ENCODE results near the gene GIPC3.

Gene GIPC3

DNA sequence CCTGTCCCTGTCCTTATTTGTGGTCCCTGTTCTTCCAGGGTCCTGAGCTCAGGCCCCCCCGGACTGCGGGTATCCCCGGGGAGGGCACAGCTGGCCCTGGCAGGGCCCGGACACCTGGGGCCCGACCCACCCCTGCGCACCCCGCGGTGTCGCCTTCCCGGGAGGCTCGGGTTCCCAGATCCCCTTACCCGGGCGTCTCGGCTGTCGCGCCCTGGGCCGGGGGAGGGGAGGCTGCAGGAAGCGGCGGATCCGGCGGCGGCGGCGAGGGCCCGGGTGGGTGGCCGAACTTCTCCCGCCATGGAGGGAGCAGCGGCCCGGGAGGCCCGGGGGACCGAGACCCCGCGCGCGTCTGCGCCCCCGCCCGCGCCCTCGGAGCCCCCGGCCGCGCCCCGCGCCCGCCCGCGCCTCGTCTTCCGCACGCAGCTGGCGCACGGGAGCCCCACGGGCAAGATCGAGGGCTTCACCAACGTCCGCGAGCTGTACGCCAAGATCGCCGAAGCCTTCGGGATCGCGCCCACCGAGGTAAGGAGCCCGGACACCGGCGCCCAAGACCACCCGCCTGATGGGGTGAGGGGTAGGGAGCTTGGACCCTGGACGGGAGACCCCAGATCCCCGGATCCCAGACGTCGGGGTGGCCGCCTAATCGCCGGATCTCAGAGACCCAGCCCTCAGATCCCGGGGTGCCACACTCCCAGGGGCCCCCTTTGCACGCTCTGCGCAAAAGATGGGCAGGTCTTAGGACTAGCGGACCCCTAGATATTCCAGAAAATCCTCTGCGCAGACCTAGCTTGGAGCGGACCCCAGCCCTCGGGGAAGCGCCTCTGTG is at the start of gene GIPC3:
Gene GIPC3, plus strand, starts transcription at position 178 of the 826 bp plus-strand sequence. Its CDS starts 120 bp downstream, at position 298.
- no peak for DNase-seq (ENCODE audit: low read depth)

DNA sequence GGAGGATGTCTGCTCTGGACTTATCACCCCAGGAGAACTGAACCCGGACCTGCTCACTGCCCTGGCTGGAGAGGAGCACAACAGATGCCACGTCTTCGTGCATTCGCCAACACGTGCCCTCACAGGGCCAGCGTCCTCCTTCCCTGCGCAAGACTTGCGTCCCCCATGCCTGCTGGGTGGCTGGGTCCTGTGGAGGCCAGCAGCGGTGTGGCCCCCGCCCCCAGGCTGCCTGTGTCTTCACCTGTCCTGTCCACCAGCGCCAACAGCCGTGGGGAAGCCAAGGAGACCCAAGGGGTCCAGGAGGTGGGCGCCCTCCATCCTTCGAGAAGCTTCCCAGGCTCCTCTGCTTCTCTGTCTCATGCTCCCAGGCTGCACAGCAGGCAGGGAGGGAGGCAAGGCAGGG is 49.7 kb upstream of the GIPC3 start:
- DNase-seq (ENCODE audit: low read depth): no peak

DNA sequence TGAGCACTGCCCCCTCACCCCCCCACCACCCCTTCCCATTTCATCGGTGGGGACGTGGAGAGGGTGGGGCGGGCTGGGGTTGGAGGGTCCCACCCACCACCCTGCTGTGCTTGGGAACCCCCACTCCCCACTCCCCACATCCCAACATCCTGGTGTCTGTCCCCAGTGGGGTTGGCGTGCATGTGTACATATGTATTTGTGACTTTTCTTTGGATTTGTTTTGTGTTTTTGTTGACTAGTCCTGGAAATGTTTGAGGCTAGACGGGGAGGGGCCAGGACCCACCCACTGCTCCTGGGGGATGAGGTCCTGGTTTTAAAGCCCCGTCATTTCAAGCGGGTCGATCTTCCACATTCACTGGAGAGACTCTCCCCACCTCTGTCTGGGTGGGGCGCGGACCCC is 49.3 kb upstream of the GIPC3 start:
- DNase-seq (ENCODE audit: low read depth): no peak

GRCh38 chr19:3536429-3537100 is 48.7 kb upstream of the GIPC3 start:
- no peak for DNase-seq (ENCODE audit: low read depth)

GRCh38 chr19:3537101-3537437 is 48.2 kb upstream of the GIPC3 start:
- no peak for DNase-seq (ENCODE audit: low read depth)

GRCh38 chr19:3537438-3538240 is 47.6 kb upstream of the GIPC3 start:
- DNase-seq (ENCODE audit: low read depth): no peak

GRCh38 chr19:3538258-3538929 is 46.9 kb upstream of the GIPC3 start:
- no peak for DNase-seq (ENCODE audit: low read depth)

DNA sequence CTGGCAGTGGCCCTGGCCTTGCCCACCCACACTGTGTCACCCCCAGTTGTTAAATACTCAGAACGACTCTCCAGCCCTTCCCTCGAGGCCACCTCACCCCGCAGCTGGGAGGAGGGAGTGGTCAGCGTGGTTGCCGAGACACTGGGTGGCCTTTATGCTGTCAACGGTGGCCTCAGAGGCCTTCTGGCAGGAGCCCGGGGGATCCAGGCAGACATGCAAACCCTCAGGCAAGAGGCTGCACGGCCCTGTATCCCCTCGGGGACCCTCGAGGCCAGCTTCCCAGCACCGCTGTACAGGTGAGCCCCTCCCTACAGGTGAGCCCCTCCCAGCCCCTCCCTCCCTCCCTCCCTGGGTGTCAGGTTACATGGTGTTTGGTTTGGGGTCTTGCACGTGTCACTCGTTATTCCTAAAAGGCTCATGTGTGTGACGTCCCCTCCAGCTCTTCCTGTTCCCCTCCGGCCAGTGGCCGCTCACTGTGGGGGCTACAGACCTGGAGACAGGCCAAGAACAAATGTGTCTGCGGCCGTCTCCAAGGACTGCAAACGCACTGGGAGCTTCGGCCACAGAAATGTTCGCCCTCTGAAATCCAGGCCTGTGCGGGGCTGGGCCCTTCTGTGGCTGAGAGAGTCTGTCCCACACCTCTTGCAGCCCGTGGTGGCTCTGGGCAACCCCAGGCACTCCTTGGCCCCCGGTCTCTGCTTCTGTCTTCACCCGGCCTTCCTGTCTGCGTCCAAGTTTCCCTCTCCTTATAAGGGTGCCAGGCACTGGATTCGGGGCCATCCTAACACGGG is 46.1 kb upstream of the GIPC3 start, which contains the start of gene TEKTIP1:
Gene TEKTIP1, plus strand, starts transcription at position 210 of the 791 bp plus-strand sequence. Its CDS starts 4 bp downstream, at position 214.
- no peak for DNase-seq (ENCODE audit: low read depth)

DNA sequence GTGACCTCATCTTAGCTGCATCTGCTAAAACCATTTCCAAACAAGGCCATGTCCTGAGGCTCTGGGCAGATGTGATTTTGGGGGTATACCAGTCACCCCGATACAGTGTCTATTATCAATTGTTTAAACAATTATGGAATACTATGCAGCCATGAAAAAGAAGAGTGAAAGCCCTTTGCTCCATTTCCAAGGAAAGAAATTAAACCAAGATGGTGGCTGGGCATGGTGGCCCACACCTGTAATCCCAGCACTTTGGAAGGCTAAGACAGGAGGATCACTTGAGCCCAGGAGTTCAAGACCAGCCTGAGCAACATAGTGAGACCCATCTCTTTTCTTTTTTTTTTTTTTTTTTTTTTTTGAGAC is 45.5 kb upstream of the GIPC3 start:
- DNase-seq (ENCODE audit: low read depth): no peak

DNA sequence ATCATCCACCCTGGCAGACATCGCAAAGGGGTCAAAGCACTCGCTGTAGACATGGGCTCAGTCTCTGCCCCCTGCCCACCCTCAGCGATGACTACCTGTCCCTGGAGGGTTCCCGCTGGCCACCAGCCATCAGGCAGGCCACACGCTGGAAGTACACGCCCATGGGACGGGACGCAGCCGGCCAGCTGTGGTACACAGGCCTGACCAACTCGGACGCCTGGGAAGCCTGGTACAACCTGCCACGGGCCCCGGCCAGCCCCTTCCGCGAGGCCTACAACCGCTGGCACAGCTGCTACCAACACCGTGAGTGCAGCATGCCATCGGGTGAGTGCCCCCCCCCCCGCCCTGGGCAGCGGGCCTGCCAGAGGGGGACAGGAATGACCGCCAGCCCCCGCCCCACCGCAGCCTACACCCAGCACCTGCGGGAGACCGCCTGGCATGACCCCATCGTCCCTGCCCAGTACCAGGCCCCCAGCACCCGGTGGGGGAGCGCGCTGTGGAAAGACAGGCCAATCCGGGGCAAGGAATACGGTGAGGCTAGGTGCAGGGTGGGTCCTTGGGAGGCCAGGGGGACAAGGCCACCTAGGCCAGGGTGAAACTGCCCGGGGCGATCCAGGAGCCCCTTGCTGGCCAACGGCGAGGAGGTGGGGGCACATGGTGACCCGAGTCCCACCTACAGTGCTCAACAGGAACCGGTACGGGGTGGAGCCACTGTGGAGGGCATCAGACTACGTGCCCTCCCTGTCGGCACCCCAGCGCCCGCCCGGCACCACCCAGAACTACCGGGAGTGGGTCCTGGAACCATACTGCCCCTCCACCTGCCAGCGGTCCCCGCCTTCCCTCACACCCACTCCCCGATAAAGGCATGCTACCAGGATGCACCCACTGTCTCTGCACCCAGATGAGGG is 41.9 kb upstream of the GIPC3 start:
- DNase-seq (ENCODE audit: low read depth): no peak

DNA sequence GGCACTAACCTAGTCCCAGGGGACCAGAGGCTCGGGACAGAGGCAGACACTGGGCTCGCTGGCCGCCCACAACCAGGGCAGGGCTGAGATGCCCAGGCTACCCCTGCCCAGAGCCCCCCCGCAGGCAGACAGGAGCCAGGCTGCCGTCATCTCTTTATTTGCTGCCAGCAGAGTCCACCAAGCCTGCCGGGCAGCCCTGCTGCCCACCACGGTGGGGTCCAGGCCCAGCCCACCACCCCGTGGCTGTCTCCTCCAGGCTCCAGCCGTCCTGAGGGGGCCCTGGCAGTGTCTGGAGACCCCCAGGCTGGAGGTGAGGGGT is 41.3 kb upstream of the GIPC3 start:
- no peak for DNase-seq (ENCODE audit: low read depth)

- DNase-seq (ENCODE audit: low read depth): peak; percentile 76
Measured at GRCh38 chr19:3544742-3545668, 40.3 kb upstream of the GIPC3 start.

DNA sequence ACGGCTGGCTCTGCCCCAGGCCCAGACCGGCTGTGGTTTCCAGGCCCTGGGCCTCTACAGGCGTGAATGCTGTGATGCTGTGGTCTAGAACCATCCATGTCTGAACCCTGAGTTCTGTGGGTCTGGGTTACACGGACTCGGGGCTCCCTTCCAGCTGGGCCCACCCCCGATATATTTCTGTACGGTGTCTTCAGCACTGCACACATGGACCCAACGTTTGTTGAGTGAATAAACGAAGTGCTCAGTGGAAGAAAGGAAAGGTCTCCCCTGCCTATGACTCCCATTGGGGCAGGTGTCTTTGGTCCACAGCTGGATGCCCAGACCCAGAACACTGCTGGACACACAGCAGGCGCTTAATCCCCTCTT is 39.6 kb upstream of the GIPC3 start:
- DNase-seq (ENCODE audit: low read depth): no peak

DNA sequence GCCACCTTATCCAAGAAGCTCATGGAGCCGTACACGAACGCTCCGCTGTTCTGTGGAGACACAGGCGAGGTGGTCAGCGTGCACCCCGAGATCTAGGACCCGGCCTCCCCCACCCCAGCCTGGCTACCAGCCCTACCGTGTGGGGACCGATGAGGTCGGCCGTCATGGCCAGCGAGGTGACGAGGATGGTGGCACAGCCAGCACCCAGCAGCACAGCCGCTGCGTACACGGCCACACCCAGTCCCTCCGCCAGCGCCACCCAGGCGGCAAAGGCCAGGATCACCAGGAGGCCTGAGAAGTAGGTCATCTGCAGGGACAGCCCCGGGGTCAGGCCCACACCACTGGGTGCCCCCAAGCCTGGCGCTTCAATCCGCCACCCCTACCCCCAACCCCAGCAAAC is 39.2 kb upstream of the GIPC3 start:
- no peak for DNase-seq (ENCODE audit: low read depth)

GRCh38 chr19:3547301-3547731 is 38.0 kb upstream of the GIPC3 start:
- peak; percentile 22 for DNase-seq (ENCODE audit: low read depth)

DNA sequence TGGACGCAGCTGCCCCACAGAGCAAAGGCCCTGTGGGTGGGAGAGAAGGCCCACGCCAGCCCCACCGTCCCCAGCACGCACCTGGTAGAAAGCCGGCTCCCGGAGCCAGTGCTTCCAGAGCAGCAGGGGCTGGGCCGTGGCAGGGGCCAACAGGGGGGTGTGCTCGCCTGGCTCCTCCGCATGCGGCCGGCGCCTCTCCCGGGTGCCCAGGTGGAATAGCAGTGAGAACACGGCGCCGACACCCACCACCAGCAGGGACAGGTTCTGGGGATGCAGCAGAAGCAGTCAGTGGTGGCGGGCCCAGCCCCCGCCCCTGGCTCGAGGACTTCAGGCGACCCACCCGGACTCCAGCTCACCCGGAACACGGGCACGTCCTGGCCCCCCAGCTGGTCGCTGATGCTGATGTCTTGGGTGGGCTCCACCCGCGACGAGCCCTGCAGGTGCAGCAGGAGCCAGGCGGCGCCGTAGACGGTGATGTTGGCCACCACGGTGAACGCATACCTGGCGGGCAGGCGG is 37.5 kb upstream of the GIPC3 start:
- DNase-seq (ENCODE audit: low read depth): no peak

DNA sequence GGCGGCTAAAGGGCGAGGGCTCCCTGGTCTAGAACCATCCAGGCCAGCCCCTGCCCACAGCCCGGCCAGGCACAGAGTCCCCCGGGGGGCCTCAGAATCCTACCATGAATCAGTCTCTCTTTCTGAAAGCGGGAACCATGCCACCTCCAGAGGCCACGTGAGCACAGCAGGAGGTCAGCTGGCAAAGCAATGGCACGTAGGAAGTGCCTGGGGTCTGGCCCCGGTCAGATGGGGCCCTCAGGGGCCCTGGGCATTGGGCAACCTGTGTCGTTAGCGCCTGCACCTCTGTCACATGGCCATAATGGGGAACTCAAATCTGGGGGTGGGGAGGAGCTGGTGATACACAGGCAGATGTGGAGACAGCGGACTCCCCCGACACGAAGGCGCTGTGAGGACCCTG is 36.7 kb upstream of the GIPC3 start:
- DNase-seq (ENCODE audit: low read depth): no peak

DNA sequence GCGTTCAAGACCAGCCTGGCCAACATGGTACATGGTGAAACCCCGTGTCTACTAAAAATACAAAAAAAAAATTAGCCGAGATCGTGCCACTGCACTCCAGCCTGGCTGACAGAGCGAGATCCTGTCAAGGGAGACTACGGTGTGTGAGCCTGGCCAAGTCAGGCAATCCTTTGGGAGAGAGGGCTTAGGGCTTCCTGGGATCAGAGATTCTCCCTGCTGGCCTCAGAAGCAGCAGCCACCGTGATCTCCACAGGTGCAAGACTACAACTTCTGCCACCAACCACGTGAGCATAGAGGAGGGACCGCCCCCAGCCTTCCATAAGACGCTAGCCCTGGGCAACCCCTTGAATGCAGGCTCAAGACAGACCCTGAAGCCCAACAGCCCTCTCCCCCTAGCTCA is 35.5 kb upstream of the GIPC3 start:
- no peak for DNase-seq (ENCODE audit: low read depth)
